Activated T-helper 1 cell treated with anti-CD3 and anti-CD28 coated beads, Interleukin-12 subunit alpha, Interleukin-12 subunit beta, Interleukin-2, Interleukin-4 antibody, amounts not matched to agents 30 ng/mL and 10 ng/mL and 1 ng/mL, durations not matched to agents 14 hours and 24 hours and 36 hours (primary cell): ENCODE measurements around the gene FAM13A. TPM values are rescaled to one million over a fixed set of nuclear protein-coding genes. Genes with fewer than 3 reads are reported as not detected.

ENCODE experiments used
- DNase-seq: peaks from one replicate; pipeline ENCODE4 v3.0.0; 2021; ENCODE audit warnings: low spot score
- H3K27ac Mint-ChIP-seq: one replicate; pipeline ENCODE4 v1.8.0; 2021; ENCODE audit warnings: mild to moderate bottlenecking, mixed read lengths
- H3K27me3 Mint-ChIP-seq: one replicate; pipeline ENCODE4 v1.8.0; 2022; ENCODE audit warnings: mild to moderate bottlenecking, moderate library complexity, mixed read lengths; ENCODE audit not compliant: insufficient read depth
- H3K36me3 Mint-ChIP-seq: one replicate; pipeline ENCODE4 v1.8.0; 2021; ENCODE audit warnings: low read depth, mixed read lengths
- H3K4me1 Mint-ChIP-seq: one replicate; pipeline ENCODE4 v1.8.0; 2021; ENCODE audit warnings: low read depth, mixed read lengths
- H3K4me3 Mint-ChIP-seq: one replicate; pipeline ENCODE4 v1.8.0; 2021; ENCODE audit warnings: mild to moderate bottlenecking, moderate library complexity, mixed read lengths
- H3K9me3 Mint-ChIP-seq: one replicate; pipeline ENCODE4 v1.8.0; 2021; ENCODE audit warnings: mixed read lengths
- intact Hi-C: fragments of 100-400 bp; cut with micrococcal nuclease; formaldehyde crosslinking; loops from one replicate; pipeline ENCODE4 v1.15.1; 2024
- total RNA-seq: library from RNA; stranded (reverse); gene quantifications from 2 replicates; pipeline ENCODE4 v1.2.3, GENCODE V29; 2022

Gene FAM13A
- total RNA-seq, 1 donor from 2014 or later: 3.0 TPM

GRCh38 chr4:88697588-88698329, 359.2 kb downstream of the FAM13A start, which contains the start of gene NAP1L5:
Gene NAP1L5, minus strand, starts transcription at chr4:88697829. Its CDS starts 75 bp downstream, at chr4:88697754.
- Mint-ChIP-seq H3K27me3 (peaks cover 2% of the 10 kb centered on the region), H3K36me3 (peaks cover 6% of the 10 kb centered on the region), H3K9me3 (no peaks in the 10 kb centered on the region), H3K27ac (peak within 1 kb of the TSS; percentile 83), H3K4me3 (peak within 1 kb of the TSS; percentile 88), H3K4me1 (no peaks in the 10 kb centered on the region)
- intact Hi-C loops: loop anchor here (1.0 to 5.0 kb wide), 5 partner anchors 95 to 414 kb away; partner anchors contain the start of gene TIGD2
- peak; percentile 61 for DNase-seq

- intact Hi-C loops: loop anchor here (1.0 to 5.0 kb wide), 5 partner anchors 95 to 414 kb away; partner anchors contain the start of gene TIGD2
- peaks cover 2% of the 10 kb centered on the region for H3K27me3 Mint-ChIP-seq
- peak overlapping the region; percentile 83 for H3K27ac Mint-ChIP-seq
- no peaks in the 10 kb centered on the region for H3K9me3 Mint-ChIP-seq
- no peak for DNase-seq
- peaks cover 6% of the 10 kb centered on the region for H3K36me3 Mint-ChIP-seq
- H3K4me3 Mint-ChIP-seq: peak overlapping the region; percentile 88
- H3K4me1 Mint-ChIP-seq: no peaks in the 10 kb centered on the region
Measured at GRCh38 chr4:88697141-88697540, 359.8 kb downstream of the FAM13A start.

GRCh38 chr4:88696630-88697029, 360.4 kb downstream of the FAM13A start:
- peak overlapping the region; percentile 35 for H3K27ac Mint-ChIP-seq
- H3K36me3 Mint-ChIP-seq: peaks cover 6% of the 10 kb centered on the region
- intact Hi-C loops: loop anchor here (1.0 to 5.0 kb wide), 5 partner anchors 96 to 415 kb away; partner anchors contain the start of gene TIGD2

GRCh38 chr4:88693792-88694191, 363.2 kb downstream of the FAM13A start:
- no peak for DNase-seq
- intact Hi-C loops: no loop called here
- Mint-ChIP-seq H3K27ac (no peak overlapping the region), H3K4me1 (no peaks in the 10 kb centered on the region), H3K36me3 (peaks cover 7% of the 10 kb centered on the region), H3K9me3 (no peaks in the 10 kb centered on the region), H3K4me3 (no peak overlapping the region), H3K27me3 (peaks cover 2% of the 10 kb centered on the region)

More at GRCh38 chr4:88696630-88697029, 360.4 kb downstream of the FAM13A start:
- H3K4me3 Mint-ChIP-seq: peak overlapping the region; percentile 88
- H3K9me3 Mint-ChIP-seq: no peaks in the 10 kb centered on the region
- H3K27me3 Mint-ChIP-seq: peaks cover 2% of the 10 kb centered on the region
- H3K4me1 Mint-ChIP-seq: no peaks in the 10 kb centered on the region
- no peak for DNase-seq

GRCh38 chr4:88690355-88690754, 366.6 kb downstream of the FAM13A start:
- no peaks in the 10 kb centered on the region for H3K9me3 Mint-ChIP-seq
- H3K27me3 Mint-ChIP-seq: no peaks in the 10 kb centered on the region
- H3K4me3 Mint-ChIP-seq: no peak overlapping the region
- H3K27ac Mint-ChIP-seq: no peak overlapping the region
- H3K36me3 Mint-ChIP-seq: peaks cover 13% of the 10 kb centered on the region
- intact Hi-C loops: no loop called here
- H3K4me1 Mint-ChIP-seq: no peaks in the 10 kb centered on the region
- no peak for DNase-seq

GRCh38 chr4:88681209-88681608, 375.8 kb downstream of the FAM13A start:
- DNase-seq: no peak
- H3K27ac Mint-ChIP-seq: no peak overlapping the region

More at GRCh38 chr4:88681209-88681608, 375.8 kb downstream of the FAM13A start:
- Mint-ChIP-seq H3K4me3 (no peak overlapping the region), H3K27me3 (no peaks in the 10 kb centered on the region), H3K4me1 (no peaks in the 10 kb centered on the region), H3K9me3 (no peaks in the 10 kb centered on the region), H3K36me3 (peaks cover 38% of the 10 kb centered on the region)
- intact Hi-C loops: no loop called here

Other genes with a start within 250 kb of the FAM13A start
- gene TIGD2, start 54.3 kb upstream of the FAM13A start, total RNA-seq: 2.0 and 2.3 TPM in 2 replicates